WERI-Rb-1 (cell line): ENCODE data around the gene HDAC9.
A peak's percentile ranks its signal among the peaks of the same experiment; 100 is the strongest.

Source experiments
- DNase-seq: peaks from one replicate; pipeline ENCODE4 v3.0.0-alpha.2; 2020
- H3K27ac ChIP-seq: fragments of 250-450 bp; sonication (Bioruptor Pico); 2 replicates; pipeline ENCODE4 v1.5.1; 2020; ENCODE audit warnings: mild to moderate bottlenecking, moderate library complexity
- H3K27me3 ChIP-seq: fragments of 250-450 bp; sonication (Bioruptor Pico); 2 replicates; pipeline ENCODE4 v1.5.1; 2021; ENCODE audit warnings: mild to moderate bottlenecking, low read depth, moderate library complexity; ENCODE audit not compliant: insufficient read depth, severe bottlenecking
- H3K36me3 ChIP-seq: fragments of 250-450 bp; sonication (Bioruptor Pico); 2 replicates; pipeline ENCODE4 v1.5.1; 2020; ENCODE audit warnings: mild to moderate bottlenecking, moderate library complexity
- H3K4me3 ChIP-seq: 2 replicates; pipeline ENCODE4 v1.5.1; 2011; ENCODE audit warnings: low read depth, mild to moderate bottlenecking, control low read depth, low read length
- H3K9me3 ChIP-seq: fragments of 250-450 bp; sonication (Bioruptor Pico); 2 replicates; pipeline ENCODE4 v1.5.1; 2021; ENCODE audit warnings: mild to moderate bottlenecking, moderate library complexity; ENCODE audit not compliant: severe bottlenecking
- TF ChIP-seq, protein P1 (sequence below): IDR thresholded peaks from 2 replicates; pipeline ENCODE4 v1.5.1; 2011; ENCODE audit warnings: low read depth, mild to moderate bottlenecking, control low read depth, inconsistent platforms, low read length

HDAC9 gene

DNA sequence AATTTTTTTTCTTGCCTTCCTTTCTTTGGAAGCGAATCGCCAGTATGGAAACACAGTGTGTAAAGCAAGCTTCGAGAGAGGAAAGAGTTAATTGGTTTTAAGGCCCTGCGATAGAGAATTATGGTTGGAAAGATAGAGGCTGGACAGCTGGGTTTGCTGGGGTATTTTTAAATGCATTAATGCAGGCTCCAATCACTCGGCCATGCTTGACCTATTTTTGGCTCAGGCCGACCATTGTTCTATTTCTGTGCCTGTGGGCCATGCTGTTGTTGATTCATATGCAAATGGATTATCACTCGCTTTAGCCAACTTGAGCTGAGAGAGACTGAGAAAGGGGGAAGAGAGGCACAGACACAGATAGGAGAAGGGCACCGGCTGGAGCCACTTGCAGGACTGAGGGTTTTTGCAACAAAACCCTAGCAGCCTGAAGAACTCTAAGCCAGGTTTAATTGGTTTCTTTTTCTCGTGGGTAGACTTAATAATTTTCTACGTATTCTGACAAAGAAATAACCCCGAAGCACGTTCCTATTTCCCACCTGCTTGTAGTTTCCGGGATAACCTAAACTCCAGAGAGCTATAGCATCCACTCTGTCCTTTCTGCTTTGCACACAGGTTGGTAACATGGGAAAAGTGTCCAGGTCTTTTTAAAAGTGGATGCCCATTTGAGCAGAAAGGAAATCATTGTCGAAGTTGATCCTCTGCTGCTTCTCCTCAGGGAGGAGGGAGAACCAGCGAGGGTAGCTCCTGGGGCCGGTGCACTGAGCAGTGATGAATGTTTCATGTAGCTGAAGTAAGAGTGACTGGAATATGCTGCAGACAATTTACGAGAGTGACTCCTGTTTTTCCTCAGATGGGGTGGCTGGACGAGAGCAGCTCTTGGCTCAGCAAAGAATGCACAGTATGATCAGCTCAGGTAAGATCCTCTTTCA, at the start of gene HDAC9:
Gene HDAC9, plus strand, starts transcription at position 338 of the 929 bp plus-strand sequence. Its CDS starts 554 bp downstream, at position 892.
- TF ChIP-seq, protein P1, sequence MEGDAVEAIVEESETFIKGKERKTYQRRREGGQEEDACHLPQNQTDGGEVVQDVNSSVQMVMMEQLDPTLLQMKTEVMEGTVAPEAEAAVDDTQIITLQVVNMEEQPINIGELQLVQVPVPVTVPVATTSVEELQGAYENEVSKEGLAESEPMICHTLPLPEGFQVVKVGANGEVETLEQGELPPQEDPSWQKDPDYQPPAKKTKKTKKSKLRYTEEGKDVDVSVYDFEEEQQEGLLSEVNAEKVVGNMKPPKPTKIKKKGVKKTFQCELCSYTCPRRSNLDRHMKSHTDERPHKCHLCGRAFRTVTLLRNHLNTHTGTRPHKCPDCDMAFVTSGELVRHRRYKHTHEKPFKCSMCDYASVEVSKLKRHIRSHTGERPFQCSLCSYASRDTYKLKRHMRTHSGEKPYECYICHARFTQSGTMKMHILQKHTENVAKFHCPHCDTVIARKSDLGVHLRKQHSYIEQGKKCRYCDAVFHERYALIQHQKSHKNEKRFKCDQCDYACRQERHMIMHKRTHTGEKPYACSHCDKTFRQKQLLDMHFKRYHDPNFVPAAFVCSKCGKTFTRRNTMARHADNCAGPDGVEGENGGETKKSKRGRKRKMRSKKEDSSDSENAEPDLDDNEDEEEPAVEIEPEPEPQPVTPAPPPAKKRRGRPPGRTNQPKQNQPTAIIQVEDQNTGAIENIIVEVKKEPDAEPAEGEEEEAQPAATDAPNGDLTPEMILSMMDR, result no peak
- H3K9me3 ChIP-seq, result no peaks in the 10 kb centered on the region
- peak within 1 kb of the TSS; percentile 68 for H3K4me3 ChIP-seq
- H3K36me3 ChIP-seq, result no peaks in the 10 kb centered on the region
- H3K27ac ChIP-seq, result peak within 1 kb of the TSS; percentile 76
- H3K27me3 ChIP-seq, result no peaks in the 10 kb centered on the region
- DNase-seq, result peak; percentile 62

GRCh38 chr7:18445916-18446520, 49.5 kb upstream of the HDAC9 start:
- Histone ChIP-seq H3K27me3 (no peaks in the 10 kb centered on the region), H3K4me3 (no peak overlapping the region), H3K9me3 (no peaks in the 10 kb centered on the region), H3K27ac (no peak overlapping the region), H3K36me3 (no peaks in the 10 kb centered on the region)
- no peak for DNase-seq
- TF ChIP-seq, protein P1, result no peak

DNA sequence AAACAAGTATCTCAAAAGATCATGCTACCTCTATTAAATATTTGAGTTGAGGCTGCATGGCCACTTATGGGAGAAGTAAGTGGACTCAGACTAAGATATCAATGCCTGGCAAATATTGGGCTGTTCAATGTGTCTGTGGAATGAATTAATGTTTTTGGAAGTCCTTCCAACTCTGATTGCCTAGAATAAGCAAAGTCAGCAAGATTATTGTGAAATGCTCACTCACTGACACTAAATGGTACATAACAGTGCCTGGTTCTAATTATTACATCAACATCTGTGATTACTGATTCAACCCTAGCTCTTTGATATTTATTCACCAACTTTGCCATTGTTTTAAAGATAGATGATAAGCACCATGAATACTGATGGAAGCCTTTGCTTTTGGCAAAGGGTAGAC, 45.5 kb upstream of the HDAC9 start:
- H3K27me3 ChIP-seq, result no peaks in the 10 kb centered on the region

DNA sequence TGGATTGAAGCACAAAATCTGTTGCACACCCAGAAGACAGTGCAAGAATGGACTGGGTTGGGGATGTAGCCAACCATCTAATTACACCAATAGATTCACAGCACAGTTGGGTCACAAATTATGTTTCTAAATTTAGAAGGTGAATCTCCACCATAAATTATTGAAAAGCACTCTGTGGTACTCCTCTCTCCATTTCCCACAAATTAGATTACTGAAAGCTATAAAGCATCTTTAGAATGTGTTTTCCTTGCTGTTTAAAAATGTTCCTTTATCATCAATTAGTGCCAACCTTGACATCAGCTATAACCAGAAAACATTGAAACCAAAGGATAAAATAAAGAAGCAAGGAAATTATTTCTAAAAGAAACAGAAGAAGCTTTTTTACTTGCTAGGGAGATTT, 39.9 kb upstream of the HDAC9 start:
- Histone ChIP-seq H3K36me3 (no peaks in the 10 kb centered on the region), H3K27ac (no peak overlapping the region), H3K4me3 (no peak overlapping the region), H3K9me3 (no peaks in the 10 kb centered on the region), H3K27me3 (no peaks in the 10 kb centered on the region)
- DNase-seq, result no peak
- TF ChIP-seq, protein P1, result no peak

More for the DNA sequence above, 45.5 kb upstream of the HDAC9 start:
- no peak overlapping the region for H3K4me3 ChIP-seq
- no peak overlapping the region for H3K27ac ChIP-seq
- TF ChIP-seq, protein P1, result no peak
- no peaks in the 10 kb centered on the region for H3K9me3 ChIP-seq
- DNase-seq, result no peak
- no peaks in the 10 kb centered on the region for H3K36me3 ChIP-seq

DNA sequence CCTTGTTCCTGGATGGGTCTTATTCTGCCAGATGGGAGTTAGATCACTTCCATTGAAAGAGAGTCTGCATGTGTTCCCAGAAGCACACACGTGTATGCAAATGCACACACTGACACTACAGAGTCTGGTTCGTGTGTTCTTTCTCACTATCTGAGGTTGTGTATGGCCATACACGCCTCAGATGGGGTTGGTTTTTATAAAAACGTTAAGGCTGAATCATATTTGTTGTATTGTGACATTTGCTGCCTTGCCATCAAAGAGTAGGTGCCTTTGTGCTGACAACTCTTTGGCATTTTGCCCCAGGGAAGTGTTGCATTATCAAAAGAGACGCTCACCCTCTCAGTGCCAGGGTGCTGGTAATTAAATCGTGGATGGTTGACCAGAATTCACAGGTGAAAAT, 37.7 kb upstream of the HDAC9 start:
- Histone ChIP-seq H3K4me3 (no peak overlapping the region), H3K36me3 (no peaks in the 10 kb centered on the region), H3K27me3 (no peaks in the 10 kb centered on the region), H3K9me3 (no peaks in the 10 kb centered on the region), H3K27ac (no peak overlapping the region)
- DNase-seq, result no peak
- TF ChIP-seq, protein P1, result no peak
